GM12873 (cell line): ENCODE data around the gene PTPRB.

Experiments
- TF ChIP-seq, protein P1 (sequence below): IDR thresholded peaks from 2 replicates; pipeline ENCODE4 v1.5.1; 2012; ENCODE audit warnings: low read depth, mild to moderate bottlenecking, moderate library complexity, low read length, control low read depth; ENCODE audit not compliant: insufficient read depth; ENCODE audit errors: missing control alignments

The PTPRB gene

DNA sequence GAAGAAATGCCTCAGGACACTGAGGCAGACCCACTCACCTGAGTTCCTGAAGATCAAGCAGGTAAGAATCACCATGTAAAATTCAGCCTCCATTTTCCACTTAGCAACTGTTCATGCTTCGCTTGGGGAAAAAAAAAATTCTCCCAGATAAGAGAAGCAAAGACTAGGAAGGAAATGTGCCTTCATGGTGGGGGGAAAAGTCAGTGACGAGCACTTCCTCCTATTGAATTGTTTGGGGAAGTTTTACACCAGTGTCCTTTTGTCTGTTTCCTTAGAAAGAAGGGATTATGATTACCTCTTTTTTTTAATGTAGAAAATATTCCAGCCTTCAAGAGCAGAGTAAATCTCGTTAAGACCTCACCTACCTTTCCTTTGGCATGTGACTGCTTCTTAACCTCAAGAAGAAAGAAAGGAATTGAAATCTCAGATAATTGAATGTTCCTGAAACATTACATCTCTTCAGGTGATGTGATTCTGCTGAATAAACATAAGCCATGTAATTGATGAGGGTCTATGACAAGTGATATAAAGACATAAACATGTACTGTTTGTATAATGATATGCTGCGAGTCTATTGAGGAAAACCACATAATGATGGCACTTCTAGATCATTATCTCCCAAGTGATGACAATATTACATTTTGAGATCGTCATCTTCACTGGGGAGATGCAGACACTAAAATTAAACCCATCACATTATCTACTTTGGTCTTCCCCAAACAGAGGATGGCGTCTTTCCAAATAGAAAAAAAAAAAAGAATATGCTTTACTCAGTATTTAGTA is at the start of gene PTPRB:
Gene PTPRB, minus strand, starts transcription at position 127 of the 783 bp plus-strand sequence. Its CDS starts 34 bp downstream, at position 93.
- TF ChIP-seq, protein P1, sequence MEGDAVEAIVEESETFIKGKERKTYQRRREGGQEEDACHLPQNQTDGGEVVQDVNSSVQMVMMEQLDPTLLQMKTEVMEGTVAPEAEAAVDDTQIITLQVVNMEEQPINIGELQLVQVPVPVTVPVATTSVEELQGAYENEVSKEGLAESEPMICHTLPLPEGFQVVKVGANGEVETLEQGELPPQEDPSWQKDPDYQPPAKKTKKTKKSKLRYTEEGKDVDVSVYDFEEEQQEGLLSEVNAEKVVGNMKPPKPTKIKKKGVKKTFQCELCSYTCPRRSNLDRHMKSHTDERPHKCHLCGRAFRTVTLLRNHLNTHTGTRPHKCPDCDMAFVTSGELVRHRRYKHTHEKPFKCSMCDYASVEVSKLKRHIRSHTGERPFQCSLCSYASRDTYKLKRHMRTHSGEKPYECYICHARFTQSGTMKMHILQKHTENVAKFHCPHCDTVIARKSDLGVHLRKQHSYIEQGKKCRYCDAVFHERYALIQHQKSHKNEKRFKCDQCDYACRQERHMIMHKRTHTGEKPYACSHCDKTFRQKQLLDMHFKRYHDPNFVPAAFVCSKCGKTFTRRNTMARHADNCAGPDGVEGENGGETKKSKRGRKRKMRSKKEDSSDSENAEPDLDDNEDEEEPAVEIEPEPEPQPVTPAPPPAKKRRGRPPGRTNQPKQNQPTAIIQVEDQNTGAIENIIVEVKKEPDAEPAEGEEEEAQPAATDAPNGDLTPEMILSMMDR: no peak

DNA sequence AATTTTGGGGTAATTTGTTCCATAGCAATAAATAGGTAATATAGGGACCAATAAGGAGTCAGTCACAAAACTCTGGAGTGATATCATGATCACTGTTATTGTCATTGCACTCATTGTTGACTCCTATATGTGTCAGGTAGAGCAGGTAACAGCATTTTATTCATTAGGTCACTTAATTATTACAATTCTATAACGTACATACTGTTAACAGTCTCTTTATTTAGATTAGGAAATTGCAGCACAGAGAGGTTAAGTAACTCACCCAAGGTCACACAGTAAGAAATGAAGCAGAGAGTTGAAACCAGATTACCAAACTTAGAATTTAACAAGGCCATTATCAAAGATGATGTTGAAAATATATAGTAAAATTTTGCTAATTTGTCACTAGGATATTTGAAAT is 49.7 kb upstream of the PTPRB start:
- TF ChIP-seq, protein P1: no peak

DNA sequence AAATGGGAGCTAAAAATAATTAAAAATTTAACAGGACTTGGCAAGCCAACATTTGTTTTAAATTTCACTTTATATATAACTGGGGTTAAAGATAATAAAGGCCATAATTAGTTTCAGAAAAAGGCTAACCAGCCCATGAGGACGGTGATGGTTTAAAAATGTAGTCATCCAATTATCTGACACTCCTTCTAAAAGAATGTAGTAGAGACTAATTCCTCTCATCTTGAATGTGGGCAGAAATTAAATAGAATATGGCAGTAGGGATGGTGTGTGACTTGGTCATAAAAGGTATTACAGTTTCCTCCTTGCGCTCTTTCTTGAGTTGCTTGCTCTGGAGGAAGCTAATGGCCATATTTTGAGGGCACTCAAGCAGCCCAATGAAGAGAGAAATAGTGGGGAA is 49.1 kb upstream of the PTPRB start:
- TF ChIP-seq, protein P1: no peak

DNA sequence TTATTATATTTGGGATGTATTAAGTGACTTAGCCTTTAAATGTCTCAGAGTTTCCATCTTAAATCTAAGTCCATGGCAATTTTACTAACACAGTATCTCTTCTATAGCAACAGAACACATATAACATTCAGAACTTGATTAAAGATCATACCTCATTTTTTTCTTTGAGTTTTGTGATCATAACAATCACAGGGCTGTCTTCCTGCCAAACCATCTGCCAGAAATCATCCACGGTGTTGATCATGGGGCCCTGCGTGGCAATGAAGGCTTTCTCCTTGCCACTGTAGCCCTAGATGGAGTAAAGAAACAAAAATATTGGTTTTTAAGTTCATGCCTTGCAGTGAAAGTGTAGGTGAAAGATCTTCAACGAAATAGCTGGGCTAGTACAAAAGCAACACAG is 46.7 kb upstream of the PTPRB start:
- TF ChIP-seq, protein P1: no peak

DNA sequence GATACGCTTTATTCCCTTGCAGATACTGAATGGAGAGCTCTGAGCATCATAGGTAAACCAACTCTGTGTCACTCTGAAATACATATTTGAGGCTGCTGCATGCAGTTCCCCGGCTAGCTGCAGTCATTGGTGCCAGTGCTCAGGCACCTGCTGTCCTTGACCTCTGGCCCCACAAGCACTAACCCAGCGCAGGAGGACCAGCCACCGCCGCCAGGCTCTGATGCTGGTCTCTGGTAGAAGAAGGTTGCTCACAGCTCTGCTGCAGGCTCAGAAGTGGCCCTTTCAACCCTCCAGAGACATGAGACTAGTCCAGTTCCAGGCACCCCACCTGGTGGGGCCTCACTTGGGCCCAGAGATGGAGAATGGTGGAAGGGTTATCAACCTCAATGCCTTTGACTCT is 34.5 kb upstream of the PTPRB start:
- TF ChIP-seq, protein P1: no peak

DNA sequence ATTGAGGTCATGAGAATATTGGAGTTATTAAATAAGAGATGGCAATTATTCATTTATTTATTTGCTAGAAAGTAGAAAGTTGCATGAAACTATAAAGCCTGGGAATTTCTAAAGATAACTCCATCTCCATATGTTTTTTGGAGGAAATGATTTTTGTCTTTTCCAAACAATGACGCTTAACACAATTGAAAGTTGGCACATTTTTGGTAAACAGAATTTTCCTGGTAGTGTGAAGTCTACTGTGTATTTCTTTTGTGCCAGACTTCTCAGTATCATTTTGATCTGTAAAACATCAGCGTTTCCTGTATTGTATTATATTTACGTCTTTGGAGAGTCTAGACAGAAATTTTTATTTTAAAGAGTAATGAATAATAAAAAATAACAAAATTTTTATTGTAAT is 33.7 kb upstream of the PTPRB start:
- TF ChIP-seq, protein P1: no peak

DNA sequence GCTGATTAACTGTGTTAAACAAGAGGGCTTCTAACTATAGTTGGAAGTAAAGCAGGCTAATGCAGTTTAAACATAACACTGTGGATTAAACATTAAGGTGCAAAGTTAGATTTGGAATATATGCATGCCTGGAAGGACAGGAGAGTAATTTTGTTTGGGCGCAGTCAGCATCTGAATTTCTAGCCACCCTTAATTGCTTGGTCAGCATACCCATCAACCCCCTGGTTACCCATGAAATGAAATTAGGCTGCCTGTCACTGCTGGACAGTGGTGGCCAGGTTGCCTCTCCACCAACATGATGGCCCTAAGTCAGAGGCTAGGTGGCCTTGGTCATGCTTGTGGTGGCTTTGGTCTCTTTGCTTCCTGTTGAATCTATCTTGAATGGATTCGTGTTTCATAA is 30.0 kb upstream of the PTPRB start:
- TF ChIP-seq, protein P1: no peak
